Activated CD4-positive, alpha-beta T cell treated with anti-CD3 and anti-CD28 coated beads for 48 hours (primary cell): ENCODE results near the gene NR2F1.

Experiments used
- DNase-seq: peaks from one replicate; pipeline ENCODE4 v3.0.0-alpha.2; 2020

NR2F1 gene

DNA sequence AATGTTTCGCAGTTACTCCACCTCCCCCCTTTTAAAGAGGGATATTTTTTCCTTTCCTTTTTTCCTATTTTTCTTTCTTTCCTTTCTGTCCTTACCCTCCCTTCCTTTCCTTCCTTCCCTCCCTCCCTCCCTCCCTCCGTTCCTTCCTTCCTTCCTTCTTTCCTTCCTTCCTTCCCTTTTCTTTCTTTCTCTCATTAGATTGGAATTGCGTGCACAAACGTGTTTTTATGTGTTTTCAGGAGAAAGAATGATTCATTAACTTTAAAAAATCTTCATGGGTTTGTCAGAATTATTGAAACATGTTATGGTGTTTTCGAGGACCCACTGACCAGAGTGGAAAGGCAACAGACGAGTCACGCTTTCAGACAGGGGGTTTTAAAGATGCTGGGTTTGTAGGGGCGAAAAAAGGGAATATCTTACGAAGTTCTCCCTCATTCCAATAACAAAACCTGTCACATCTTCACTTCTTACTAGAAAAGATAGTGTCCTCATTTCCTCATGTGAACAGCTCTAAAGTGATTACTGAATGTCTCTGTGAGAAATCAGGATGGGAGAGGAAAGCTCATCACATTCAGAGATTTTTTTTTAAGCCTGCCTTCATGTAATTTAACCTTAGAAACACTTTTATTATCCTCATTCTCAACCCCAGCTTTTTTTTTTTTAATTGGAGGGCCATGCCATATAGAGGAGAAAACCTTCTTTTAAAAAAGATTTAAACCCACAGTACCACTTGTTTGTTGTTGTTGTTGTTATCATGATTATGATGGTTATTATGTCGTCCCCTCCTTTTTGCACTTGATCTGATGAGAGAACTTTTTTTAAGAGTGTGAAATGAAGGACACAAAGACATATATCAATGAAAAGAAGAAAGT, 21.9 kb downstream of the NR2F1 start:
- no peak for DNase-seq

DNA sequence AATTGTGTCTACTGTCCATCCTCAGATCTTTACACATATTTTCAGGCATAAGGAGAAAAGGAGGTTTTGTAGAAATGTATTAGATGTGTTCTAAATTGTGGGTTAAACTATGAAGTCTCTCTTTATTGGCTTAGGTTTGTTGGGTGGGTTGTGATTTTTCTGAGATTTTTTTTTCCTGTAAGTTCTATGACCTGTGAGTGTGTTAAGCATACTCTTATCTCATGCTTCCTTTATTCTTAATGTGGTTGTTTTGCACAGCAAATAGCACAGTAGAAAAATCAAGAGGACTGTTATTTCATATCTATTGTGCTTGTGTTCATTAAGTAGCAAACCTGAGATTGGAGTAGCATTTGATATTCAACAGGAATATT, 23.3 kb downstream of the NR2F1 start:
- DNase-seq, result no peak

DNA sequence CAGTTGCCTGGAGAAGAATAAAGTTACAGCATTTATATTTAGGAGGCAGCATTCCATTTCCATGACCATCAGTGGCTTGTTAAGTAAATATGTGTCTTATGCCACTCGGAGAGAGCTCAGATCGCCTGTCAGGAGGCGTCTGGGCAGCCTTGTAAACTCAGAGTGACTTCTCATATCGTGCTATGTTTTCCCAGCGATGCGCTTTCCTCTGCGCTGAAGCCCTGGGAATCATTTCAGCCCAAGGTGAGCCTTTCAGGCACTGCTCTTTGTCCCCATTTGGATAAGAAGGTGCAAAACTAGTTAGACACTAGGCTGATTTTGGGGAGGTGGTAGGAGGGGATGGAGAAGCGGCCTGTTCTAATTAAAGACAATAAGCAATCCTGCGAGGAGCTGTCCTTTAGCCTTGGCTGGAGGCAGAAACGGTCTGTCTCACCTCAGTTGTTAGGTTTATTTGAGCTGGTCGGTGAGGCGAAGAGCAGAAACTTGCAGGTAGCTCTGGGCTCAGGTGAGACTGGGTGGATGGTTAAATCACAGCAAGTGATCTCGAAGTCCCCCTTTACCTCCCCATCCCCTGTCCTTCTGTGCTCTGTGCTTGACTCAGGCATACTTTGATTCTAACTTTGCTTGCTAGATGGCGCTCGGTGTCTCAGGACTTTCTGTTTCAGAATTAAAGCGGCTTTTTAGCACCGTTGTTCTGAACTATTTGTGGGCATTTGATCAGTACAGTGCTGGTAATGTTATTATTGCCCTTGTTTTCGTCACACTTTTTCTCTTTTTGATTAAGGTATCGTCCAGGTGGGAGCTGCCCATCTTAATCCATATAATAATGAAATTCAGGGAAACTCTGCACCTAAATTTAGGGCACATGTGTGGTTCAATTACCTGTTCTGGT, 24.6 kb downstream of the NR2F1 start:
- DNase-seq, result peak; percentile 30

DNA sequence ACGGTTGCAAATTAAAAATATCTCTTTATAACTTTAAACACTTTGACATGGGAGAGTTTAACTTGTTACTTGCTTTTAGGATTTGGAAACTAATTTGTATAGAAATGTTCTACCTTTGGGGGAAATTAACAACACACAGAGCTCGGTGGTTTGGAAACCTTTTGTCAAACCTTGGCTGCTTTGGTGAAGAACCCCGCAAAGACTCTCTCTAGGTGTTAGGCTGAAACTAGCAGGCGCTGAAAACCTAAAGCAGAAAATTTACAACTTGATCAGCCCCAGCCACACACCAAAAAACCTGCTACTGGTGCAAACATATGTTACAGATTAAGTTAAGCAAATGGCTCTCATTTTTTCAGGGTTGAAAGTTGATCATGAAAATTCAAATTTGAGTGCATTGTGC, 25.8 kb downstream of the NR2F1 start:
- no peak for DNase-seq

DNA sequence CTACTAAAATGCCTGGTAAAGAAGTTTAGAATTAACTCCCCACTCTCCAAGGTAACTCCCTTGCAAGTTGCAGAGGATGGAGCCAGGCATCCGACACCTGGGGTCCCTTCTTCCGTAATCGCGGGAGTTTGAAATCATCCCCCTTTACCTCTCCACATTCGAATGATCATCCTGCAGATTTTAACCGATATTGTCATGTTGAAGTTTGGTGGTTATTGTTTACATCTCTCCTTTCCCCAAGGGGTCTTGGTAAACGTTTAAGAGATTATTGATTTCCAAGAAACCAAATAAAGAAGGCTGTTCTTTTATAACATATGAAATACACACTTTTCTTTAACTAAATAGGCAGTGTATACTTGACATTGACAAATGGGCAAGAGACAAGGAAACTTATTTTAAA, 26.7 kb downstream of the NR2F1 start:
- no peak for DNase-seq

DNA sequence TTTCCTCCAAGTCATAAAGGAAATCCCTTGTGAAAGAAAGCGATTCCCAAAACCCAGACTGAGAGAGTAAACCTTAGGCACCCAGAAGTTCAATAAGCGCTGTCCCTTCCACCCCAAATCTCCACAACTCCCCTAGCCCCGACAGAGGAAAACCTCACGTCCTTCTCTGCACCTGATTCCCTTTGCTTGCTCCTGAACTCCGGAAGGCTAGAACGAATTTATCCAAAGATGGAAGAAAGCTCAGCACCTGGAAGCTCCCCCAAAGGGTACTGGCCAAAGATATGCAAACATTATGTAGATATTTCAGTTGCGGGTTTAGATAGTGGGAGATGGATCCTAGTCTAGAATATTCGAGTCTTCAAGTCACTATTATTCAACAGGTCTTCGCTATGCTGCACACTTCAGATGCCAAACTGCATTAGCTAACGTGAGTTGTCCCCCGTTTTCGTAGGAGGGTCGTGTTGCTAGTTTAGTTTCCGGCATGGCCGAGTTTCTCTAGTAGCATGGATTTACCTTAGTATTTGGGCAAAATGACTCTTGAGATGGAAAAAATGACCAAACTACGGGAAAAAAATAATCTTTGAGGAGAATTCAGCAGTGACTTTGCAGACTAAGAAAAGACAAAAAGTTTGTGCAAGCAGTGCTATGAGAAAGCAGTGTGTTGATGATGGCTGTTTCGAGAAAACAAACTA, 27.7 kb downstream of the NR2F1 start:
- DNase-seq, result no peak

DNA sequence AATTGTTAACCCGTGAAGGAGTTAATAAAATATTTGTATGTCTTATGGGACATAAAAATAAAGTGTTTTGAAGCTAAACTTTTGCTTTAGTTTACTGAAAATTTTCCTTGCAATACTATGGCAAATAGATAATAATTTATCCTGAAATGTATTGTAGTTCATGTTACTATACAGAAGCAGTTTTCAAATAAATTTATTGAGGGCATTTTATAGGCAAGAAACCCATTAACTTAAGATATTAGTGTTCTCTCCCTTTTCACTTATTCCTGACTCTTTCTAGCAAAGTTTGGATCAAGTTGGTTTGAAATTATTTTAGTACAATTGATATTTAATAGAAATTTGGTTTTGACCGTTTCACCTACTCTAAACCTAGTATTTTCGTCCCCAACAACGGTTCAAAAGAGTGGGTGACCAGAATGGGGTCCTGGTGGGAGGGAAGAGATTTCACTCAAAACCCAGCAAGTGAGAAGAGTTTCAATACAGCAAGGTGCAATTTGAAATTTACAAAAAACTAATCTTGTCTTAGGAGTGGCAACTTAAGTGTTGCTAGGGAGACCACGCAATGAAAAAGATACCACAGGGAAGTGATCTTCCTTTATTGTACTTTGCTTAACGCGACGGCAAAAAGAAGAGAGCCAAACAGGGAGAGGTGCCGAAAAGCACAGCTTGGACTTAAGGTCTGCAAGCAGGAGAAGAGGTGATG, 28.4 kb downstream of the NR2F1 start:
- DNase-seq, result no peak

DNA sequence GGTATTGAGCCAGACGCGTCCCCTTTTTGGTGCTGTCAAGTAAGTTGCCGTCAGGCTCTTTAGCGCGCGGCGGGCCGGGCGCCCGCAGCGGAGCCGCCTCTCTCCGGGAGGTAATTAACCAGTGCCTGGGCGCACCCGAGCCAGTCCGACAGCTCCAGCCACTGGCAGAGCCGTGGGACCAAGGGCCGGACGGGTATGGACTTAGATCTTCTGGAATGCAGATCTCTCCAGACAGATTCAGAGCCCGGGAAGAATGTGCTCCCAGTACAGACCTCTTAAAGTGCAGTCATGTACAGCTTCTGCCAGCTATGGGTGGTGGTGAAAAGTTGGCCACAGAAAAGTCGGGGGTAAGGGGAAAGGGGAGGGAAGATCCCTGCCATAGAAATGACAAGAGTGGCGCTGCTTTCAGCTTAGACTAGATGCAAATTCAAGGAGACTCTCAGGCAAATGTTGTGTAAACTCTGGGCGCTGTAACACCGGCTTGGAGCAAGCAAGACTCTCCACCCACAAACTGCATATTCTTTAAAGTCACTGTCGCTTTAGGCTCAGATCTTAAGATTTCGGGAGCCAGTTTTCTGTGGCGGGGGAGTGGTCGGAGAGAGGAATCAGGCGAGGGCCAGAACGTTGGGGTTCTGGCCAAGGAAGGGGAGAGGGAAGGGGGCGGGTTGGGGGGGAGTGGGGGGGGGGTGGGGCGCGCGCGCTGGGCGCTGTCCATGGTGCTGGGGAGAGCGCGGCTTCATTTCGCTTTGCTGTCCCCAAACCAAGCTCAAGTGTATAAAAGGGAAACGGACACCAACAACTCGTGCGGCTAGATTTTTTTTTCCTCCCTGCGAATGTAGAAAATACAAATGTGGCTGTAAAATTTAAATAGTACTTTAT, 29.2 kb downstream of the NR2F1 start:
- no peak for DNase-seq

DNA sequence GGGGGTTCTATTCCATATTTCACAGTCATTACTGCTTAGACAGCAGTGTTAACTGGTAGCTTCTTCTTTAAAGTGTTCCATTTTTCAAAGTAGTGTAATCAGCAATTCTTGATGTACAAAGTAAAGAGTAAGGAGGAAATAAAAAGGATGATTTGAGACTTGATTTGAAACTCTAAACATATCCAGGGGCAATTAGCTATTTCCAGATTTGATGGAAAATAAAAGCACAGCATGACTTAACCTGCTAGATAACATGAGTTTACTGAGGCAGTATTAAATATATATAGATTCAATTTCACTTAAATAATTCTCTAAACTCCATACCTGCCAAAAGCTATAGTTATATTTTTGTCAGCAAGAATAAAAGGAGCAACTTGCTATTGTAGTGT, 29.8 kb downstream of the NR2F1 start:
- DNase-seq, result no peak

DNA sequence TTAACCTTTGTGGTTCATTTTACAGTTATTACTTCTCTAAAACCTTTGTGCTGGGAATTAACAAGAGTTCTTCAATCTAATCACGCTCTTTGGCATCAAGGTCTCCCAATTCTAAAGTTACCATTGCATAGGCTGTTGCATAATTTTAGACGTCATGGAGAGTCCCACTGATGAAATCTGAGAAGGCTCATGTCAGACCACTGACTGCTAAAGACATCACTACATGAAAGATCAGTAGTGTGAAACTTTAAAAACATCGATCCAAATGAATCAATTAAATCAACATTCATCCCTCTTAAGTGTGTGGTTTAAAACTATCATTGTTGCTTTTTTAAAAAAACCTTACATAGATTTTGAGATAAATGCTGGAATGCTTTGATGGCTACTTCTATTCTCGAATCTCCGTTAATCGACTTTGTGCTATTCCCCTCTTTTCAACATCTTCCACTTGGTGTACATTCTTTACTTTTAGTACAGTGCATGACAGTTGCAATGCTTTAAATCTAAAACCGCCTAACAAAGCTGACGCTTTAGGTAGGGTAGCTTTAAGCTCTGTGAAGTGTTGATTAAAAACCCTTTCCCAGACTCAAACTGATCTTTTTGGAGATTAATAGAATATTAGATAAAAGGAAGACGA, 33.6 kb downstream of the NR2F1 start:
- DNase-seq, result no peak

DNA sequence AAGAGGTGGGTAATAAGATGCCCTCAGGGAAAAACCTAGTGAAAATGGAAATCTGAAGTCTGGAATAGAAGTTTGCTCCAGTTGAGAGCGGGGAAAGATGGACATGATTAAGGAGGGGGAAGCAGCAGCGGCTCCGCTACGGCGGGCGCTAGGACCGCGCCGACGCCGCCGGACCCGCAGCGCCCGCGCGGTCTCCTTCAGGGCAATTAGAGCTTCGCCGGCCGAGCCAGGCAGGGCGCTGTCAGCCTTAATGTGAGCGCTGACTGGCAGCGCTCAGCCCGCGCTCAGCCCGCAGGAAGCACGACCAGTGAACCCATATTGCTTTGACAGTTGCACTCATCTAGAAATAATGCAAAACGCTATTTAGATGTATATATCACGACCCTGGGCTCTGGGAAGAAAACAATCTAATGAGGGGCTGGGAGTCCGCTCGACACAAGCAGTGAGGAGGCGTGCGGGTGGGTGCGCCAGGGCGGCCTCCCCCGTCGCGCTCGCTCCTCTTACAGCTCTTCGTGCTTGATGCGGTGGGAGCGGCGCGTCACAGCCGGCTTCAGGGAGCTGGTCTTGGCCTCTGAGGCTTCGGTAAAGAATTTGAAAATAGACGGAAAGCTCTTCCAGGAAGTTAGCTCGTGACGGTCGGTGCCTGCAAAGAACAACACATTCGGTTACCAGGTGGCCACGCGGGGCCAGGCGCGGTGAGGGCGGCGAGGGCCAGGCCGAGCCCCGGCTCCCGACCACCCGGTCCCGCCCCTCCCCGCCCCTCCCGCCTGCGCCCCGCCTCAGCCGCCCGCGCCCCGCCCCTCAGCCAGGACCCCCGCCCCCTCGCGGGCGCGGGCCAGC, 37.7 kb downstream of the NR2F1 start:
- DNase-seq, result peak; percentile 72

DNA sequence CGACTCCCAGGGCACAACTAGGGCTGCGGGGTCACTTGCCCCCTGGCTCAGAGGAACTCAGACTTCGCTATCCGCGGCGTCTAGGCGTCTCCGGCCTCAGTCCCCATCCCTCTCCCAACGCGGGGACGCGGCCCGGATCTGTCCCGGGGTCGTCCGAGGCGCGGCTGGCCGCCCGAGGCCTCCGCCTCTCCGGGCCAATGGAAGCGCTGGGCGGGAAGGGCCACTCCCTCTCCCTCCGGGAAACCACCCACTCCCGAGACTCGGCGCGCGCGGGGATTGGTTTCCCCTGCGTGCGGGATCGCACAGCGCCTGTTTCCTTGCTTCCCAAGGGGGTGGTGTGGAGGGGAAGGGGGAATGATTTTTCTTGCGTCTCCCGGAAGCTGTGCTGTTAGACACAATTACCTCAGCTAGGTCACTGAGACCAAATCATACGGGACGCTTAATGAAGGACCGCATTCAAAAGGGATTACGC, 38.3 kb downstream of the NR2F1 start:
- peak; percentile 16 for DNase-seq

DNA sequence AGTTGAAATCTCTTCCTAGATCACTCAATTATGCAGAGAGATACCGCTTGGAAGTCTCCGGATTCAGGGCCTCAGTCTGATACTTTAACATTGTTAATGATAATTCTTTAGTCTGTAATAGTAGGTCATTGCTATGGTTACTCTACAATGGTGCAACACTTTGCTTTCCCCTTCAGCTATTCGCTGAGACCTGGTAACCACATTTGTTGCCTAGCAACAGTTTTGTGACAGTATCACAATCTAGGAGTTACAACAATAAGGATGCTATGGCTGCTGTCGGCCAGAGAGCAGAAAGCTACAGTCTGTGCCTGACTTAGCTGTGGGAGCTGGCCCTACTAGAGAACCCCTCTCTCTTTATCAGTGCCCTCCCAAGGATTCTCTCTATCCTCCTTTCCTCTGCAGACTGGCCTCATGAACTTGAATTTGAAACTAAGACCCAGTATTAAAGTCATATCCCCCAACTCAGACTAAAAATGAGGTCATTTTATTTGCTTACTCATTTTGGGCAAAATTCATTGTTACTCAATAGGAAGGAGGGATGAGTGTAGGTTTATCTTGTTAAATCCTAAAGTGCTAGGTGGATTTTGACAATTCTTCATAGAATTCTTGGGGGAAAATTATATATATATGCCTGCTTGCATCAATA, 39.3 kb downstream of the NR2F1 start:
- peak; percentile 26 for DNase-seq

DNA sequence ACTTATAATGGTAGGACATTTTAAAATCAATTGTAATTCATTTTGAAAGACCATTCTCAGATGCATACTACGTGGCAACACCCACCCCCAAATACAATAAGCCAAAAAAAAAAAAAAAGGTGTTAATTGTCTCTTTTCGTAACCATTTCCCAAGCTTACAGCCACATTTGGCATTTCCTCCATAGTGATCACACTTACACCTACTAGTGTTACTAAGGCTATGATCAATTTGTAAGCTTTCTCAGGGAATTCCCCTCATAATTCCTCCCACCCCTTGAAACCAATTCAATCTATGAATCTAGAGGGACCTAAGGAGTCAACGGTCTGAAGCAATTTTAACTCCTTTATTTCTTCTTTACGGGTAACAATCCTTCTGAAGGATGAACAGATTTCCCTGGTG, 40.1 kb downstream of the NR2F1 start:
- no peak for DNase-seq

DNA sequence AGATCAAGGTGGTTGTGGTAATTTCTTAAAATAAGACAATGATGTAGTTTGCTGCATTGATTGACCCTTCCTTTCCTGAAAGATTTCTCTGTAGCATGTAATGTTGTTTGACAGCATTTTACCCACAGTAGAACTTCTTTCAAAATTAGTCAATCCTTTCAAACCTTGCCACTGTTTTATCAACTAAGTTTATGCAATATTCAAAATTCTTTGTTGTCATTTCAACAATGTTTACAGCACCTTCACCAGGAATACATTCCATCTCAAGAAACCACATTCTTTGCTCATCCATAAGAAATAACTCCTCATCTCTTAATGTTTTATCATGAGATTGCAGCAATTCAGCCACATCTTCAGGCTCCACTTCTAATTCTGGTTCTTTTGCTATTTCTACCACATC, 43.8 kb downstream of the NR2F1 start:
- no peak for DNase-seq

DNA sequence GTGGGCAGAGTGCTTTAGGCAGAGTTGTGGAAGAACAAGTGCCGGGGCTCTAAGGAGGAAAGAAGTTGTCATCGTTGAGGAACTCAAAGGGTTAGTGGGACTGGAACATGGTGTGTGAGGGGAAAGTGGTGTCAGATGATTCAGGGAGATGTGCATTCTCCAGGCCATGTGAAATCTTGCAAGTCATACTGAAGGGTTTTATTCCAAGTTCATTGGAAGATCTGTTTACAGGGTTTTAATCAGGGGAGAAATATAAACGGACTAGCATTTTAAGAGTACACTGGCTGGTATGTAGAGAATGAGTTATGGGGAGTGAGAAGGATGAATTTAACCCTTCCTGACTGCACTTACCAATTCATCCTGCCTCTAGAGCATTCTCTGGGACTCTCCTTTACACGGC, 49.3 kb downstream of the NR2F1 start:
- no peak for DNase-seq

DNA sequence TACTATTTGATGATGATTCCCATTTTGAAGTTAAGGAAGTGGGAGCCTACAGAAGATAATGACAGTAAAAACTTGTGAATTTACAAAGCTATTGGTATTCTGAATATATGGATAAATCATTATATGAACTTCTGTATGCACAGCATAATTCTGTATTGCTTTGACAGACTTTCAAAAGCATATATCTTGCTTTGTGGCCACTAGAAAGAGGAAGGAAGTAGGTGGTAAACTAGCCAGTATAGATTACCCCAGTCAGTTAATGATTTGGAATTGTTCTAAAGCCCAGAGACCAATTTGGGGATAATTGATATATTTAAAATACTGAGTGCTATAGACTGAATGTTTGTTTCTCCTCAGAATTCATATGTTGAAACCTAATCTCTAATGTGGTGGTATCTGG, 53.0 kb downstream of the NR2F1 start:
- no peak for DNase-seq

DNA sequence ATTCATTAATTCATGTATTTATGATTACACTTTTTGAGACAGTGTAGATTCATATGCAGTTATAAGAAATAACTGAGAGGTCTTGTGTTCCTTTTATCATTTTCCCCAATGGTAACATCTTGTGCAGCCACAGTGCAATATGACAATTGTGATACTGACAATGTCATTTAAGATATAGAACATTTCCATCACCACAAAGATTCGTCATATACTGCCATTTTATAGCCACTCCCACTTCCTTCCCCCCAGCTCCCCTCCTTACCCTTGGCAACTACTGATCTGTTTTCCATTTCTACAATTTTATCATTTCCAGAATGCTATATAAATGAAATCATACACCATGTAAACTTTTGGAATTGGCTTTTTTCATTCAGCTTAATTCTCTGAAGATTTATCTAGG, 53.8 kb downstream of the NR2F1 start:
- DNase-seq, result no peak

DNA sequence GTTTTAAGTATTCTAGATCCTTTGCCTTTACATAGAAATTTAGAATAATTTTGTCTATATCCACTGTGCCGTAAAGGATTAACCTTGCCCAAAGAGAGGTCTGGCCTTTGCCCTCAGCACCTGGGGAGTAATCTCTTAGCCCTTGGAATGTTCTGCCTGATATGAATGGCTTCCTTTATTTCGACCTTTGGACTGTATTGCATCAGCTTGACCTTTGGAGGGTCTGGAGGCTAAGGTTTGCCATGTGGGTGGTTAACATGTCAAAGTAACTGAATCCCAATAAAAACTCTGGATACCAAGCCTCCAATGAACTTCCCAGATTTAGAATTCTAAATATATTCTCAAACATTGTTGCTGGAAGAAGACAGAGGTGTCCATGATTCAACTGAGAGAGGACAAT, 54.7 kb downstream of the NR2F1 start:
- DNase-seq, result no peak

DNA sequence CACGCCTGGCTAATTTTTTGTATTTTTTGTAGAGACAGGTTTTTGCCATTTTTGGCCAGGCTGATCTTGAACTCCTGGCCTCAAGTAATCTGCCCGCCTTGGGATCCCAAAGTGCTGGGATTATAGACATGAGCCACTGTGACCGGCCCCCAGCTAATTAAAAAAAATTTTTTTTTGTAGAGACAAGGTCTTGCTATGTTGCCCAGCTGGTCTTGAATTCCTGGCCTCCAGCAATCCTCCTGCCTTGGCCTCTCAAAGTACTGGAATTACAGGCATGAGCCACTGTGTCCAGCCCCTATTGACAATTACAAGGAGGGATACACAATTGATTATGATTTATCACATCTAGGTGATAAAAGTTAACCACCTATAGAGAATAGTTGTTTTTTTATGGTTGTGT, 59.5 kb downstream of the NR2F1 start:
- DNase-seq, result no peak
